HepG2 (cell line): ENCODE data around the gene OR11G2. TPM values are rescaled to one million over a fixed set of nuclear protein-coding genes. Genes with fewer than 3 reads are reported as not detected.

ENCODE experiments used
- ATAC-seq: fragments of 200-7000 bp; cut with Tn5 transposase; 3 replicates; pipeline ENCODE4 v1.9.1; 2020; ENCODE audit warnings: mild to moderate bottlenecking, moderate library complexity
- BruUV-seq: library from RNA; stranded (reverse); fragments of 400-500 nt; replicated peaks from 2 replicates; lab custom pipeline; 2021; lab: Mats Ljungman, UMichigan
- CTCF ChIA-PET: fragments of 300-600 bp; formaldehyde crosslinking; extraction: SDS; loops from one replicate; lab custom pipeline; 2021; ENCODE audit warnings: low total read pairs, inconsistent platforms, low intra/inter-chr PET ratio; lab: Yijun Ruan, JAX
- POLR2A ChIA-PET: fragments of 350-600 bp; sonication (Branson Sonifier 250); formaldehyde crosslinking; loops from one replicate; lab custom pipeline; 2020; ENCODE audit warnings: antibody characterized with exemption, inconsistent platforms; lab: Yijun Ruan, JAX
- DNase-seq: peaks from one replicate; pipeline ENCODE4 v3.0.0-alpha.2; 2015; ENCODE audit warnings: low spot score
- FAIRE-seq: peaks from 3 replicates; lab custom pipeline; 2011; peaks lifted over from hg19 to GRCh38; lab: Jason Lieb, UNC
- H2AFZ ChIP-seq: one replicate; pipeline ENCODE4 v1.6.1; 2011; ENCODE audit warnings: low read length, inconsistent platforms
- H3K27ac ChIP-seq: fragments of 300-600 bp; 3 replicates; pipeline ENCODE4 v1.8.0; 2011; ENCODE audit warnings: mixed run types, mild to moderate bottlenecking, mixed read lengths, low read length, inconsistent platforms; ENCODE audit not compliant: insufficient read depth; ENCODE audit errors: extremely low read length
- H3K27me3 ChIP-seq, 2 experiments: fragments of 200-600 bp in 1 of 2; 2 replicates in 1 of 2; 3 replicates in 1 of 2; pipeline versions ENCODE4 v1.6.0 to v1.8.0; 2011; ENCODE audit warnings: low read length in 2 of 2, mild to moderate bottlenecking in 2 of 2, moderate library complexity in 2 of 2, inconsistent platforms in 1 of 2; ENCODE audit not compliant: insufficient read depth in 2 of 2, control insufficient read depth in 1 of 2
- H3K36me3 ChIP-seq, 2 experiments: fragments of 200-600 bp in 1 of 2; replicated peaks in 1 of 2; 2 replicates in 1 of 2; 3 replicates in 1 of 2; pipeline versions ENCODE4 v1.5.1 to v1.8.0; 2011; ENCODE audit warnings: low read length in 2 of 2, inconsistent platforms in 1 of 2; ENCODE audit not compliant: insufficient read depth in 2 of 2, control insufficient read depth in 1 of 2
- H3K4me1 ChIP-seq: 2 replicates; pipeline ENCODE4 v1.5.1; 2012; ENCODE audit warnings: low read length, inconsistent platforms; ENCODE audit not compliant: insufficient read depth
- H3K4me2 ChIP-seq: 2 replicates; pipeline ENCODE4 v1.6.0; 2011; ENCODE audit warnings: low read depth, low read length, inconsistent platforms
- H3K4me3 ChIP-seq, 3 experiments: fragments of 200-600 bp in 1 of 3; sonication (generic), shearing (Covaris generic) in 1 of 3; replicated peaks in 1 of 3; 2 replicates each; pipeline ENCODE4 v1.5.1; 2011 to 2016; ENCODE audit warnings: low read length in 3 of 3, inconsistent platforms in 2 of 3, low read depth in 2 of 3, mild to moderate bottlenecking in 2 of 3, control low read depth in 1 of 3, mixed read lengths in 1 of 3; ENCODE audit not compliant: insufficient read depth in 1 of 3
- H3K79me2 ChIP-seq: one replicate; pipeline ENCODE4 v1.6.1; 2011; ENCODE audit warnings: low read length, inconsistent platforms; ENCODE audit not compliant: insufficient read depth
- H3K9ac ChIP-seq: 2 replicates; pipeline ENCODE4 v1.6.0; 2011; ENCODE audit warnings: mild to moderate bottlenecking, low read depth, low read length, inconsistent platforms; ENCODE audit not compliant: insufficient read depth
- H3K9me3 ChIP-seq: 2 replicates; pipeline ENCODE4 v1.5.1; 2012; ENCODE audit warnings: mild to moderate bottlenecking, low read length
- H4K20me1 ChIP-seq: 2 replicates; pipeline ENCODE4 v1.6.0; 2011; ENCODE audit warnings: inconsistent platforms, mild to moderate bottlenecking, low read length, moderate library complexity; ENCODE audit not compliant: insufficient read depth
- ATAD3A ChIP-seq: sonication (generic); formaldehyde crosslinking; IDR thresholded peaks from 2 replicates; pipeline ENCODE4 v1.4.0; 2020; ENCODE audit warnings: missing genetic modification reagents
- GPN1 ChIP-seq: sonication (generic); formaldehyde crosslinking; IDR thresholded peaks from 2 replicates; pipeline ENCODE4 v1.5.1; 2020; ENCODE audit warnings: missing genetic modification reagents, borderline replicate concordance
- KAT2B ChIP-seq: fragments of 150-350 bp; IDR thresholded peaks from 2 replicates; pipeline ENCODE4 v1.6.1; 2014; ENCODE audit warnings: low read depth, low read length, borderline replicate concordance
- KLF15 ChIP-seq: sonication (generic); formaldehyde crosslinking; IDR thresholded peaks from 2 replicates; pipeline ENCODE4 v1.8.1; 2023; ENCODE audit warnings: borderline replicate concordance, mild to moderate bottlenecking, inconsistent platforms, missing genetic modification reagents, mixed read lengths
- NCOR1 ChIP-seq: fragments of 200-600 bp; sonication (generic); IDR thresholded peaks from 2 replicates; pipeline ENCODE4 v1.7.0; 2017; ENCODE audit warnings: antibody characterized with exemption, low read length, borderline replicate concordance
- PRDM15 ChIP-seq: sonication (generic); formaldehyde crosslinking; IDR thresholded peaks from 2 replicates; pipeline ENCODE4 v1.4.0; 2020; ENCODE audit warnings: missing genetic modification reagents
- RARA ChIP-seq: IDR thresholded peaks from 2 replicates; pipeline ENCODE4 v1.6.1; 2016; ENCODE audit warnings: missing genetic modification reagents, missing compliant biosample characterization
- TCF7 ChIP-seq: sonication (generic); IDR thresholded peaks from 2 replicates; pipeline ENCODE4 v1.6.1; 2016; ENCODE audit warnings: antibody characterized with exemption, low read depth
- ZFP91 ChIP-seq: sonication (generic); formaldehyde crosslinking; IDR thresholded peaks from 2 replicates; pipeline ENCODE4 v1.9.0; 2022; ENCODE audit warnings: missing genetic modification reagents, mild to moderate bottlenecking, borderline replicate concordance
- ZNF143 ChIP-seq: sonication (generic); formaldehyde crosslinking; IDR thresholded peaks from 2 replicates; pipeline ENCODE4 v1.4.0; 2020; ENCODE audit warnings: missing genetic modification reagents
- ZNF230 ChIP-seq: sonication (generic); formaldehyde crosslinking; IDR thresholded peaks from 2 replicates; pipeline ENCODE4 v1.4.0; 2020; ENCODE audit warnings: mild to moderate bottlenecking, missing genetic modification reagents
- ZNF263 ChIP-seq: sonication (generic); formaldehyde crosslinking; IDR thresholded peaks from 2 replicates; pipeline ENCODE4 v1.4.0; 2020; ENCODE audit warnings: missing genetic modification reagents
- ZNF33A ChIP-seq: sonication (generic); formaldehyde crosslinking; IDR thresholded peaks from 2 replicates; pipeline ENCODE4 v1.5.1; 2020; ENCODE audit warnings: missing genetic modification reagents, mild to moderate bottlenecking, moderate library complexity, borderline replicate concordance
- ZNF446 ChIP-seq: sonication (generic); formaldehyde crosslinking; IDR thresholded peaks from 2 replicates; pipeline ENCODE4 v1.5.0; 2020; ENCODE audit warnings: mild to moderate bottlenecking, missing genetic modification reagents
- ZNF75D ChIP-seq: sonication (generic); formaldehyde crosslinking; IDR thresholded peaks from 2 replicates; pipeline ENCODE4 v1.8.1; 2023; ENCODE audit warnings: missing genetic modification reagents, mild to moderate bottlenecking, borderline replicate concordance
- in situ Hi-C: cut with HindIII; loops from 2 replicates; pipeline ENCODE4 v1.10.0; 2017; ENCODE audit warnings: low pct_unique_long_range_greater_than_20kb; ENCODE audit not compliant: extremely low pct_ligation_motif_present
- intact Hi-C: fragments of 100-400 bp; cut with micrococcal nuclease; formaldehyde crosslinking; loops from one replicate; pipeline ENCODE4 v1.10.0; 2022; ENCODE audit not compliant: unreplicated experiment
- polyA plus RNA-seq, 8 experiments: library from polyadenylated mRNA; depleted of rRNA in 3 of 8; stranded (reverse) in 7 of 8; unstranded in 1 of 8; fragments of >200 nt; fragmentation: Illumina TruSeq in 4 of 8; extraction: Trizol in 4 of 8; gene quantifications; 2 replicates each; pipeline versions ENCODE4 v1.2.1 to v1.2.3, GENCODE V29; 2011 to 2016; ENCODE audit warnings: low read depth in 4 of 8, missing spikeins in 1 of 8, mixed read lengths in 1 of 8; ENCODE audit not compliant: insufficient read depth in 1 of 8
- total RNA-seq, 5 experiments: library from RNA; depleted of rRNA; stranded (reverse); fragments of >200 nt; fragmentation: Illumina TruSeq; extraction: Trizol; gene quantifications; 2 replicates each; pipeline ENCODE4 v1.2.3, GENCODE V29; 2016; ENCODE audit warnings: low read depth in 1 of 5

The OR11G2 gene
- total and polyA plus RNA-seq, 2 of the 13 experiments (the other 11 are each of a cell fraction or from before 2014, with no cell fraction given): not detected

GRCh38 chr14:20164462-20164861 lies 26.2 kb upstream of the OR11G2 start:
- Histone ChIP-seq H3K27me3 (no peaks in the 10 kb centered on the region), H4K20me1 (no peaks in the 10 kb centered on the region), H3K4me3 (no peak overlapping the region), H3K79me2 (no peaks in the 10 kb centered on the region), H3K9me3 (peaks cover 16% of the 10 kb centered on the region), H3K27ac (no peak overlapping the region)
- FAIRE-seq (no peak), DNase-seq (no peak)
- in situ Hi-C loops (no loop called here), intact Hi-C loops (no loop called here)
- POLR2A ChIA-PET: no interaction called here
- TF ChIP-seq ZNF263 (CRISPR knock-in tag): no peak
- TF ChIP-seq ATAD3A (CRISPR knock-in tag): no peak
- no peak for TF ChIP-seq ZNF143 (CRISPR knock-in tag)
- TF ChIP-seq ZNF33A (CRISPR knock-in tag): no peak
- TF ChIP-seq ZNF230: no peak
- TF ChIP-seq KAT2B: no peak
- TF ChIP-seq GPN1 (CRISPR knock-in tag): no peak
- no peak for TF ChIP-seq NCOR1
- no peak for TF ChIP-seq RARA (CRISPR knock-in tag)
- TF ChIP-seq ZFP91: no peak
- no peak for TF ChIP-seq PRDM15
- TF ChIP-seq TCF7: no peak
- no peak for TF ChIP-seq ZNF75D (CRISPR knock-in tag)
- no peak for TF ChIP-seq KLF15 (CRISPR knock-in tag)
- TF ChIP-seq ZNF446 (CRISPR knock-in tag): no peak
- TF ChIP-seq, all 625 proteins: peak for 0
- Histone ChIP-seq H3K4me1 (no peaks in the 10 kb centered on the region), H3K9ac (no peak overlapping the region), H3K36me3 (no peaks in the 10 kb centered on the region), H2AFZ (no peak overlapping the region), H3K4me2 (no peak overlapping the region)
- ATAC-seq: no peak
- no TSS peak for BruUV-seq
- CTCF ChIA-PET: no interaction called here
